Lower leg skin (tissue), 4 donors: ENCODE data around the gene CISTR. TPM values are rescaled to one million over a fixed set of nuclear protein-coding genes. Genes with fewer than 3 reads are reported as not detected.

Experiments
- DNase-seq, 2 donors: peaks; one replicate each; pipeline ENCODE4 v3.0.0-alpha.2; 2019; ENCODE audit warnings: low spot score in 2 of 2
- H3K4me3 ChIP-seq: fragments of 200-600 bp; sonication (generic); 2 replicates; pipeline ENCODE4 v1.5.1; 2017; ENCODE audit warnings: mild to moderate bottlenecking, low read depth; ENCODE audit not compliant: poor library complexity, severe bottlenecking
- POLR2A ChIP-seq, 2 donors: fragments of 450-650 bp; IDR thresholded peaks; one replicate each; pipeline ENCODE4 v1.6.1; 2016 to 2017; ENCODE audit warnings: antibody characterized with exemption in 2 of 2, mild to moderate bottlenecking in 1 of 2, moderate library complexity in 1 of 2
- WGBS, 2 donors: methylation state at CpG; one replicate each; pipeline ENCODE4 v1.1.5; 2018; 5-methylcytosine and 5-hydroxymethylcytosine counted together
- intact Hi-C: fragments of 100-400 bp; cut with DNase I; formaldehyde crosslinking; loops from one replicate; pipeline ENCODE4 v1.15.0; 2023; ENCODE audit warnings: low total_unique reads
- total RNA-seq, 4 donors: library from RNA; depleted of rRNA; stranded (reverse); fragments of >200 nt; gene quantifications; one replicate each; pipeline ENCODE4 v1.1.0, GENCODE V29; 2016
- TF ChIP-seq, protein P1 (sequence below), 3 donors: fragments of 450-650 bp; IDR thresholded peaks; one replicate each; pipeline ENCODE4 v1.5.1; 2016; ENCODE audit warnings: antibody characterized with exemption in 3 of 3, mild to moderate bottlenecking in 3 of 3, moderate library complexity in 2 of 3

Gene CISTR
- total RNA-seq, 4 donors from 2014 or later: not detected

DNA sequence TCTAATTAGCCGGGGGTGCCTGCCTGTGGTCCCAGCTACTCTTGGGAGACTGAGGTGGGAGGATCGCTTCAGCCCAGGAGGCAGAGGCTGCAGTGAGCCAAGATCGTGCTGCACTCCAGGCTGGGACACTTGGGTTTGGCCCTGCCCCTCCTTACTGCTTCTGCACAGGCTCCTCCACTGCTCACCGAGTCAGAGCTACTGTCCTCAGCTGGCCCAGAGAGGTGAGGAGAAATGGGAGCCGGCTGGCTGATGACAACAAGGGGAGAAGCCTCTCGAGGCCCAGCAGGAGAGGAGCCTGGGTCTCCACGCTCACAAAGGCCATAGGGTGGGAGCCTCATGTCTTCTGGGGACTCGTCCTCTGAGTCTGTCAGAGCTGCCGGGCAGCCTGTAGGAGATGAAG is 38.3 kb downstream of the CISTR start:
- WGBS, 2 donors: 83 to 91% methylated on average over 9 of the region's 9 CpGs
- intact Hi-C loops: no loop called here
- TF ChIP-seq, protein P1, sequence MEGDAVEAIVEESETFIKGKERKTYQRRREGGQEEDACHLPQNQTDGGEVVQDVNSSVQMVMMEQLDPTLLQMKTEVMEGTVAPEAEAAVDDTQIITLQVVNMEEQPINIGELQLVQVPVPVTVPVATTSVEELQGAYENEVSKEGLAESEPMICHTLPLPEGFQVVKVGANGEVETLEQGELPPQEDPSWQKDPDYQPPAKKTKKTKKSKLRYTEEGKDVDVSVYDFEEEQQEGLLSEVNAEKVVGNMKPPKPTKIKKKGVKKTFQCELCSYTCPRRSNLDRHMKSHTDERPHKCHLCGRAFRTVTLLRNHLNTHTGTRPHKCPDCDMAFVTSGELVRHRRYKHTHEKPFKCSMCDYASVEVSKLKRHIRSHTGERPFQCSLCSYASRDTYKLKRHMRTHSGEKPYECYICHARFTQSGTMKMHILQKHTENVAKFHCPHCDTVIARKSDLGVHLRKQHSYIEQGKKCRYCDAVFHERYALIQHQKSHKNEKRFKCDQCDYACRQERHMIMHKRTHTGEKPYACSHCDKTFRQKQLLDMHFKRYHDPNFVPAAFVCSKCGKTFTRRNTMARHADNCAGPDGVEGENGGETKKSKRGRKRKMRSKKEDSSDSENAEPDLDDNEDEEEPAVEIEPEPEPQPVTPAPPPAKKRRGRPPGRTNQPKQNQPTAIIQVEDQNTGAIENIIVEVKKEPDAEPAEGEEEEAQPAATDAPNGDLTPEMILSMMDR (IDR thresholded peaks at IDR 0.05): no peak
- TF ChIP-seq POLR2A (IDR thresholded peaks at IDR 0.05): no peak
- no peak for DNase-seq
- no peak overlapping the region for H3K4me3 ChIP-seq

GRCh38 chr12:53712059-53712643 is 39.6 kb downstream of the CISTR start:
- no peak overlapping the region for H3K4me3 ChIP-seq
- intact Hi-C loops: no loop called here
- TF ChIP-seq, protein P1 (IDR thresholded peaks at IDR 0.05): no peak
- no peak for TF ChIP-seq POLR2A (IDR thresholded peaks at IDR 0.05)
- DNase-seq: no peak
- WGBS, 2 donors: 69 to 70% methylated on average over 8 of the region's 8 CpGs

DNA sequence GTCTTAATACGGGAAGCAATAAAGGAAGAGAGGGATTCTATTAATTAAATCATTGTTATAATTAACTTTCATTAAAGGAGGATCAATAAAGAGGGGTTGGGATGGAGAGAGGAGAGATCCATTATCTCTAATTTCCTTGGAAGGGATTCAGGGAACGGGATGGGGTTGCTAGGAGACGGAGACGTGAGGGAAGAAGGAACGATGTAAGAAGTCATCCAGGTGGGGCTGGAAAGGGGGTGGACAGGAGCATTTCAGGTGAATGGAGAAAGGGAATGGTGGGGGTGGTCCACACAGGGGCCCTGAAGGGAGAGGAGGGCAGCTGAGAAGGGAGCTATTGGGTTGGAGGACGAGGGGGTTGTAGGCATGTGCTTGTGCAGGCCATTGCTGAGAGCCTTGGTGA is 41.7 kb downstream of the CISTR start:
- H3K4me3 ChIP-seq: no peak overlapping the region
- no peak for DNase-seq
- WGBS, 2 donors: 32 to 33% methylated on average over 6 of the region's 6 CpGs
- intact Hi-C loops: no loop called here
- TF ChIP-seq, protein P1 (IDR thresholded peaks at IDR 0.05): no peak
- TF ChIP-seq POLR2A (IDR thresholded peaks at IDR 0.05): no peak

GRCh38 chr12:53709671-53710070 is 42.1 kb downstream of the CISTR start:
- H3K4me3 ChIP-seq: no peak overlapping the region
- intact Hi-C loops: no loop called here
- DNase-seq: no peak
- 31 to 36% methylated on average over 4 of the region's 4 CpGs for WGBS, 2 donors
- TF ChIP-seq, protein P1 (IDR thresholded peaks at IDR 0.05): no peak
- no peak for TF ChIP-seq POLR2A (IDR thresholded peaks at IDR 0.05)

DNA sequence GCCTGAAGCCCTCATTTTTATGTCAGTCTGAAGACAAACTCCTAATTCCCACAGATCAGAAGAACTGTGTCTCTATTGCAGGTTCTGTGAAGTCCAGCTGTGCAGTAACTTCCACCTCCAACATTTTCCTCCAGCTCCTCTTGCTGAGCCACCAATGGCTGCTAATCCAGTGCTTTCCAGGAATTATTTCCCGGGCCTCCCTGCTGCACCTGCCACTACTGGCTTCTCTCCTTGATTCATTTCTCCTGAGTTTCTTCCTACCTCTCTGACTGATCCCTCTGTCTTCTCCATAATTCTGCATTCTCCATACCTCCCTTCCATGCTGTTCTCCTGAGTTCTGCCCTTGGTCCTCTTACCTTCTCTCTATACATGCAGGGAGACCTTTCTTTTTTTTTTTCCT is 45.7 kb downstream of the CISTR start:
- intact Hi-C loops: no loop called here
- 46 to 54% methylated on average over 1 of the region's 1 CpG for WGBS, 2 donors
- TF ChIP-seq, protein P1 (IDR thresholded peaks at IDR 0.05): no peak
- no peak for TF ChIP-seq POLR2A (IDR thresholded peaks at IDR 0.05)
- no peak overlapping the region for H3K4me3 ChIP-seq
- DNase-seq: no peak

GRCh38 chr12:53703756-53704155 is 48.0 kb downstream of the CISTR start:
- TF ChIP-seq, protein P1 (IDR thresholded peaks at IDR 0.05): no peak
- no peak for TF ChIP-seq POLR2A (IDR thresholded peaks at IDR 0.05)
- intact Hi-C loops: loop anchor here (5.0 kb wide), 1 partner anchor 39 kb away; no protein-coding TSS in a partner anchor
- WGBS, 2 donors: 76 to 80% methylated on average over 4 of the region's 4 CpGs
- no peak overlapping the region for H3K4me3 ChIP-seq
- DNase-seq: no peak
